ENCODE data around the gene TSGA10.
"Not testable (repeated sequence)": the region's sequence is repeated elsewhere in the genome, so short reads cannot be mapped to it uniquely, and the experiment has no call there.

The TSGA10 gene

DNA sequence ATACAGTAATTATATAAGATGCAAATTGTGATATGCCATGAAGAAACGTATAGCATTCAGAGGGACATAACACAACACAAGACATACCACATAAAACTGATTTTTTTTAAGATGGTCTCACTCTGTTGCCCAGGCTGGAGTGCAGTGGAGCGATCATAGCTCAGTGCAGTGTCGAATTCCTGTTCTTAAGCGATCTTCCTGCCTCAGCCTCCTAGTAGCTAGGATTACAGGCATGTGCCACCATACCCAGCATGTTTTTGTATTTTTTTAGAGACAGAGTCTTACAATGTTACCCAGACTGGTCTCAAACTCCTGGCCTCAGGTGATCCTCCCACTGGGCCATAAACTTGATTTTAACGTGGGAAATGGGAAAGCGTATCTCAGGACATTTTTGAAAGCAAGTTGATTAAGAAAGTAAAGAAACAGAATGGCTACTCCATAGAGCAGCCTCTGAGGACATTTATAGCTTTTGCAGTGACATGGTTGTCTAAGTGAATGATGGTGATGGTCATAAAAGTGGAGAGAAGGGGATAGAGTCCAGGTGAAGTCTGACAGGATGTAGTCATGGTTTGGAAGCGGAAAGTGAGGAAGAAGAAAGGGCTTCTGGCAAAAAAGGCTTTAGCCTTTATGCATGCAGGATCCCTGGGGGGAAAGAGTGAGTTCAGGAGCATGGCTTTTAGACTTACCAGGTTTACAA, 2.4 kb downstream of the TSGA10 start:
- FAIRE-seq, result no peak

DNA sequence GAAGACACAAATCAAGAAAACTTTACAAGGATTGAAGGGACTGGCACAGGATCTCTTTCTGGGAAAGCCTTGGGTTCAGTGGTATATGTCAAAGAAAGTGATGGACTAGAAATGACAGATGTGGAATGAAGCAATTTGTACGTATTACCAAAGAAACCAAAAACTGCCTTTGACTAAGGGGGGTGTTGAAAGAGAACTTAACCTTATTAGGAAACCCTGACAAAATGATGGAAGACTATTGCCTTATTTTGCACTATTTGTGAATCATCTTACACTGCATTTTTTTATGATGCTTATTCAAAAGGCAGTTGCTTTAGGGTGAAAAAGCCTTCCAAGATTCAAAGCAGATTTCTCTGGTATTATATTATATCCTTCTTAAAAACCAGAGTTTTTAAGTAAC, 4.0 kb downstream of the TSGA10 start:
- no peak for FAIRE-seq

DNA sequence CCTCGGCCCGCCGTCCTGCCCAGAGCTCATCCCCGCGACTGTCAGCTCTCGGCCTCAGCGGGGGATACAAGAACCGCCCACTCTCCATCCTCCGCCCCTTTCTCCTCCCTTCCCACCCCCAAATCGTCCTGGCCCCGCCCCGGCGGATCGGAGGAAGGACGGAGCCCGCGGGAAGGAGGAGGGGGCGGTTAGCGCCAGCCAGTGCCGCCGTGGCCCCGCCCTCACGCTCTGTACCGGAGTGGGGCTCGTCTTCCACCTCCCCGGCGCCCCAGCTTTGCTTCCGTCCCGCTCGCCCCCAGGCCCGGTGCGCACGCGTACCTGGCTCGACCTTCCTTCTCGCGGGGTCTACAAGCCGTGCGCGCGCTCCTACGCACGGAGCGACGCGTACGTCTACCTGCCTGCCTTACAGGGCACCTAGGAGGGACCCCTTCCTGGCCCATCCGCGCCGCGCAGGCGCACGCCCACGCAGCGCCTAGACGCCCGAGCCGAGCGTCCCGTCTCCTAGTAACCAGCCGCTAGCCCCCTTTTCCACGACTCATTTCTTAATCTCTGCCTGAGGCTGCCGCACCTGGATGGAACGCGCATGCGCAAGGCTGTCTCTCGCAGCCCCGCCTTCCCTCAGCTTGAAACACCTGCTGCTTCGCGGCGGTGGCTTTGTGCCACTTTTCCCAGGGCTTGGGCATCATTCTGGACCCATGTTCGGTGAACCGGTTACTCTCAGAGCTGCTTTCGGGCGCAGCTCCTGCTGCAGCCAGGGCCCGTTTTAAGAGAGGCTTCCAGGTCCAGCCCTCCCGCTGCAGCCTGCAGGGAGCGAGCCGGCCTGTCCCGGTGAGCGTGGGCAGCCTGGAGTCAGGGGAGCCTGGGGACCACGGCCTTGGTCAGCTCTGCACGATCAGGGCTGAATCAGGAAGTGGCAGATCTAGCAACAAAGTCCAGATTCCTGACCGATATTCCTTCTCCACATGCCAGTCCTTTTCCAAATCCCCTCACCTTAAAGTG, 13.3 kb downstream of the TSGA10 start, which contains the start of gene C2orf15:
C2orf15 (plus strand) TSS at position 598 of the 999 bp plus-strand sequence. CDS start 8,852 bp downstream, outside the sequence.
- no peak for FAIRE-seq

DNA sequence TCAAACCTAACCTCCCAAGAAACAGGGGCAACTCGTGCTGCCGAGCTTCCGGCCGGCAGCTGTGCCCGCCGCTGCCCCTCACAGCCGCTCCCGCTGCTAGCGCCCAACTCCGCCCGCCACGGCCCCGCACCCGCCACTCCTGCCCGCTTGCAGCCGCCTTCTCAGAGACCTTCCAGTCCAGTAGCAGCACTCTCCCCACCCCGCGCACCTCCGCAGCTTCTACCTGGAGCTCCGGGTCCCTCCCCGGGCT, 14.0 kb downstream of the TSGA10 start:
- no peak for FAIRE-seq

DNA sequence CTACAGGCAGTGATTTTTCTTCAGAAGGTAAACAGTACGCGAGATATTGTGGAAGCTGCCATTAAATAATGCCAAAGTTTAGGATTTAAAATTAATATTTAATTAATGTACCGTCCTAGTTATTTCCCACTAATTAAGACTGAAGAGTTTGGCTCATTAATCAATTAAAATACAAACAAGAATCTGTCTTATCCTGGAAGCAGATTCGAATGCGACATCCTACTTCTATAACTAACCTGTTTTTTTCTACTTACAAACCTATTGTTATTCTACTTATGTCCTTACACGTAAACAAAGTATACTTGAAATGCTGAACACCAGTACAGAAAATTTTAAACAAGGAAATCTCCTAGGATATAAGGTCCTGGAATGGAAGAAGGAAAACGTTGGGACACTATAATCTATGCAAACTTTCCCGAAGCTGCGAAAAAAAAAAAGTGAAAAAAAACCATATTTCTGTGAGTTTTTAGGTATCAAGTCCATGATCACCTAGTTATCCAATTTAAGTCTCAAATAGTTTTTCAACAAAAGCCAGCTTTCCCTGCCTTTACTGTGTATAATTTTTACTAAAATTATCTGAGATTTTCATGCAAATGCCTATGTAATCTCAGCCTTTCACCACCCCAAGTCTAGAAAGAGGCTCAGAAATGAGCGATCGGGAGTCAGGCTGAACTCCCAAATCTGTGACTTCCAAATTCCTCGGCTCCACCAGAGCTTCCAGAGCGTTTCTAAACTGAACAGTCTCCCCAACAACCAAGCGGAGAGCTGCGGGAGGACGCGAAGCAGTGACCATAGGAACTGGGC, 14.5 kb downstream of the TSGA10 start:
- FAIRE-seq, result no peak

DNA sequence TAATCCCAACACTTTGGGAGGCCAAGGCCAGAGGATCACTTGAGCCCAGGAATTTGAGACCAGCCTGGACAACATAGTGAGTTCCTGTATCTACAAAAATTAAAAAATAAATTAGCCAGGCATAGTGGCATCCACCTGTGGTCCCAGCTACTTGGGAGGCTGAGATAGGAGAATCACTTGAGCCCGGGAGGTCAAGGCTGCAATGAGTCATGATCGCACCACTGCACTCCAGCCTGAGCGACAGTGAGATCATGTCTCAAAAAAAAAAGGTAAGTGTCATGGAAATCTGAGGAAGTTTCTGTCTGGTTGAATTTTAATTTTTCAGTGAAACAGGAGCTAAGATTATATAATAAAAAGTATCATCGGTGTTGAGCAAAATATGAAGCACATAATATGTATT, 15.7 kb downstream of the TSGA10 start:
- no peak for FAIRE-seq

DNA sequence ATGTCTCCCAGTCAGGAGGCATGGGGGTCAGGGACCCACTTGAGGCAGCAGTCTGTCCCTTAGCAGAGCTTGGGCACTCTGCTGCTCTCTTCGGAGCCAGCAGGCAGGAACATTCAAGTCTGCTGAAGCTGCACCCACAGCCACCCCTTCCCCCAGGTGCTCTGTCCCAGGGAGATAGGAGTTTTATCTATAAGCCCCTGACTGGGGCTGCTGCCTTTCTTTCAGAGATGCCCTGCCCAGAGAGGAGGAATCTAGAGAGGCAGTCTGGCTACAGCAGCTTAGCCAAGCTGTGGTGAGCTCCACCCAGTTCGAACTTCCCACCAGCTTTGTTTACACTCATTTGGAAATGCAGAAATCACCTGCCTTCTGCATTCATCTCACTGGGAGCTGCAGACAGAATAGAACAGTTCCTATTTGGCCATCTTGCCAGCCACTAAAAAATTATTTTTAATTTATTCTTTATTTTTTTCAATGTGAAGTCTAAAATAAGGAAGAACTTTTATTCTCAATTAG, 19.6 kb downstream of the TSGA10 start:
- FAIRE-seq, result not testable (repeated sequence)

DNA sequence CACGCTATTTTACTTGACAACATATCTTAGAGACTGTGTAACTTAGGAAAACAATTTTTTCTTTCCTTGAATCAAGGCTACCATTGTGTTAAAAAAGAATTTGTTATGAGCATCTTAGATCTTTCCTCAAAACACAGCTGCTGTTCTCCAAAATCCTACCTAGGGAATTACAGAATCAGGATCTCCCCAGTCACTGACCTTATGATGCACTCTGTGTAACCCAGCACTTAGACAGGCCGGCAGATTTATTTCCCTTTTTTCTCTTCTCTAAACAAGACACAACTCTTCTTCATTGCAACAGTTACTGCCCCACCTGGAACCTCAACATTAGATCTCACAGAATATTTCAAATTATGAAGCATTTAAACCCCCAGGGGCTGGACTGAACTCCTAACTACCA, 26.8 kb downstream of the TSGA10 start:
- no peak for FAIRE-seq

DNA sequence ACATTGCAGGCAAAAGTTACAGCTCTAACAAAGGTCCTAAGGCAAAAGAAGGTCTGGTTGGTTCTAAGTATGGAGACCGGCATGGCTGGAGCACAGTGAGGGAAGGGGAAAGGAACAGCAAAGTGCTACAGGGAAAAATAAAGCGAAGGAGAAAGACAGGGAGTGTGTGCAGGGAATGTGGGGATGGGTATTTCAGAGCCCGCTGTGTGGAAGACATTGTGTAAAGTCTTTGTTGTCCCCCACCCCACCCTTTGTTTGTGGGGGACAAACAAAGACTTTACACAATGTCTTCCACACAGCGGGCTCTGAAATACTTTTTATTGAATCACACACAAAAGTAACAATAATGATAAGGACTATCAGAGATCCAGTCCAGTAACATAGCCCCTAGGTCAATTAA, 42.1 kb downstream of the TSGA10 start:
- FAIRE-seq, result no peak

DNA sequence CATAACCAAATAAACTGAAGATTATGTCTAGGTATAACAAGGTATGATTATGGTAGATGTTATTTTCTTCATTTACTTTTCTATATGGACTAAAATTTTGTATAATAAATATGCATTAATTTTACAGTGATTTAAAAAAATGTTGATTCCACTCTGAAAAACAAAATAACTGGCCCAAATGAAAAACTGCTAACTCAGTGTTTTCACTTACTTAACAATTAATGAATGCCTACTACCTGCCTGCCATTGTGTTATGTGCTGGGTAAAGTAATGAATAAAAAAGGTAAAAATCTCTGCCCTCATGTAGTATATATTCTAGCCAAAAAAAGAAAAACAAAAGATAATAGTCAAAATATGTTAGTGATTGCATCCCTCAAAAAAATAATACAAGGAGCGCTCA, 42.8 kb downstream of the TSGA10 start:
- peak; percentile 49 for FAIRE-seq

DNA sequence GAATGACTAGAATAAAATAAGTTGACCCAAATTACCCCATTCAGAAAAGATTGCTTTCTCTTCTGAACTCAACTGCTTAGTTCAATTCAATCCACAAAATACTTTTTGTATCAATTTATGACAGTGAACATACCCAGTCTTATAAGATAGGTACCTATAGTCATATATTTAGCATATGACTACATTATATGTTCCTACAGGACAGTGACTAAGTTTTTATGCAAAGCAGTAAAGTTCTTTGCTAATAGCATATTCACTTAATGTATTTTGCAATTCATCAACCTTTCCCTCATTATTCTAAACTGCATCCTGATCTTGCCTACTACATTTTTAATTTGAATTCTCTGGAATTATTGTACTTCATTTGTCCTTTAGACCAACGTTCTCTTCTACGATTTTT, 43.5 kb downstream of the TSGA10 start:
- FAIRE-seq, result no peak

DNA sequence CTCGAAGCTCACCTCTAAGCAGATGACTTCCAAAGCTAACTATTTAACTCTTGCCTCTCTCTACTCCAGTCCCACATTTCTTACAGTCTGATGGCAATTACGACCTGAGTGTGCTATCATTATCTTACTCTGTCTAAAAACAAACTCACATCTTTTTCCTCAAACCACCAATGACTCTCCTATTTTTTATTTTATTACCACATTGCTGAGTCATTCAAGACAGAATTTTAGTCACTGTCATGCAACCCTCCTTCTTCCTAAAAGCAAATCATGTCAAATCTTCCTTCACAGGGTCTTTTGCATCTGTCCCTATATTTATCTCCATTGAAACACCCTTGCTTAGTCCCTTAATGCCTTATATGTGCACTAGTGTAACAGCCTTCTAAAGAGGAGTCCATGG, 47.8 kb downstream of the TSGA10 start:
- no peak for FAIRE-seq

DNA sequence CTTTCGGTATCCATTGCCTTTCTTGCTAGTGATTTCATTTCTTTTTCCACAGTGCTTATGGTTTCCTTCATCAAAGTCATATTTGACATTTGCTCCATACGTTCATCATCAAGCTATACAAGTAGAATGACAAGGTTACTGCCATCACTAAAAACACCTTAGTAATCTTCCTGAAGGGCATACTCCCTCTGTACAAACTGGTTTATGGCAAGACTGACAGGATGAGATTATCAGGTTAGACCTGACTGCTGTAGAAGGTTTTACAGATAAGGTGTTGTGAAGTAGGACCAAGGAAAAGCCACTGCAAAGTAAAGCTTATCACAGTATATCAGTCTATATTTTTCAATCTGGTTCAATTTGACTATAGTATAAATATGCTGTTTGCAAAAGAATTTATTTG, 50.7 kb downstream of the TSGA10 start:
- no peak for FAIRE-seq

DNA sequence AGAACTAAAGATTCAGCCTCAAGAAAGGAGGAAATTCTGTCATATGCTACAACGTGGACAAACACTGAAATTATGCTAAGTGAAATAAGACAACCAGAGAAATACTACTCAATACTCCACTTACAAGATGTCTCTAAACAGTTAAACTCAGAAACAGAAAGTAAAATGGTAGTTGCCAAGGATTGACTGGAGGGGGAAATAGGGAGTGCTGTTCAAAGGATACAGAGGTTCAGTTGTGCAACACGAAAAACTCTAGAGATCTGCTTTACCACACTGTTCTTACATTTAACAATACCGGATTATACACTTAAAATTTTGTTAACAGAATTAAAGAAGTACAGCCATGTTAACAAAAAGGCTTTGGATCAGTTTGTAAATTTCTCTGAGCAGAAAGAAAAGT, 53.0 kb downstream of the TSGA10 start:
- no peak for FAIRE-seq

DNA sequence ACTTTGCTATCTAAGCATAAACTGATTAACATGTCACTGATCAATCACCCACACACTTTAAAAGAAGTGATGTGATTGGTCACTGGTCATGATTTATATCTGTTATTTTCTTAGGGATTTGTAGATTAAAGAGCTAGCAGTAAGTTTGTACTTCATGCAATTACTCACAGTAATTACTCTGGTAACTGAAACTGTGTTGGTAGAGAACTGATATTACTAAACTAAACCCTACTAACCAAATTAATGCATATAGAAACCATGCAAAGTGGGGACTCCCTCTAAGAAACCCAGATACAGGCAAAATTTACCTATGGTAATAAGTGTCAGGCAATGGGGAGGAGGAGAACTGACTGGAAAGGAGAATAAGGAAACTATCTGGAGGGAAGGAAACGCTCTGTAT, 58.0 kb downstream of the TSGA10 start:
- FAIRE-seq, result no peak

DNA sequence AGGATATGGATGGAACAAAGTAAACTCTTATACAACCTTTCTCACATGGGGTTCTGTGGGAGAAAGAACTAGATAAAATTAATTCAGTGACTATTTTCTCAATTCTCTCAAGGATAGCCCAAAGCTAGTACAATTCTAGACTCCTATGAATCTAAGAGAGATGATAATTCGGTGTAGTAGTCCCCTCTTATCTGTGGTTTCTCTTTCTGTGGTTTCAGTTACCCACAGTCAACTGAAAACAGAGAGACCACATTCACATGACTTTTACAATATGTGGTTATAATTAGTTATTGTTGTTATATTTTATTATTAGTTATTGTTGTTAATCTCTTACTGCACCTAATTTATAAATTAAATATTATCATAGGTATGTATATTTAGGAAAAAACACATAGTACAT, 66.7 kb downstream of the TSGA10 start:
- no peak for FAIRE-seq

DNA sequence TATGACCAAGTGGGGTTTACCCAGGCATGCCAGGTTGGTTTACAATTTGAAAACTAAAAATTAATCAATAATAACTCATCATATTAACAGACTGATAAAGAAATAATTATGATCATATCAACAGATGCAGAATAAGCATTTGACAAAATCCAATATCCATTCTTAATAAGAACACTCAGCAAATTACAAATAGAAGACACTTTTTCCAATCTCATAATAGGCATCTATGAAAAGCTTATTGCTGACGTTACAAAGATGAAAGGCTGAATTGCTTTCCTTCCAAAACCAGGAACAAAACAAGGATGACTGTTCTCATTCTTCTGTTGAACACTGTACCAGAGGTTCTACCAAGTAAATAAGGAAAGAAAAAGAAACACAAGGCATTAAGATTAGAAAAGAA, 68.4 kb downstream of the TSGA10 start:
- no peak for FAIRE-seq

DNA sequence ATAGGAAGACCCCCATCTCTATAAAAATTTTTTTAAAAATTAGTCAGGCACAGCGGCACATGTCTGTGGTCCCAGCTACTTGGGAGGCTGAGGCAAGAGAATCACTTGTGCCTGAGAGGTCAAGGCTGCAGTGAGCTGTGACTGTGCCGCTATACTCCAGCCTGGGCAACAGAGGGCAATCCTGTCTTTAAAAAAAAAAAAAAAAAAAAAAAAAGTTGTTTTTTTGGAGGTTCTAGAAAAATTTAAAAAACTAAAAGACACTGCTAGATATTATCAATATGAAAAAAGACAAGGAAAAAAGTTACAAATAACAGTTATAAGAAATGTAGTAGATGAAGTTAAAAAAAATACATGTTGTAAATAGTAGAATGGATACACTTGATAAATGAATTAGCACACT, 69.3 kb downstream of the TSGA10 start:
- peak; percentile 5 for FAIRE-seq

DNA sequence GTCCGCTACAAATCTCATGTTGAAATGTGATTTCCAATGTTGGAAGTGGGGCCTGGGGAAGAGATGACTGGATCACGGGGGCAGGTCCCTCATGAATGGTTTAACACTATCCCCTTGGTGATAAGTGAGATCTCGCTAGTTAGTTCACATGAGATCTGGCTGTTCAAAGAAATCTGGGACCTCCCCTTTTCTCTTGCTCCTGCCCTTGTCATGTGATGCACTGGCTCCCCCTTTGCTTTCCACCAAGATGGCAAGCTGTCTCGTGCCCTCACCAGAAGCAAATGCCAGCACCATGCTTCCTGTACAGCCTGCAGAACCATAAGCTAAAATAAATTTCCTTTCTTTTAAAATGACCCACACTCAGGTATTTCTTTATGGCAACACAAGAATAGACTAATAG, 70.5 kb downstream of the TSGA10 start:
- FAIRE-seq, result no peak

DNA sequence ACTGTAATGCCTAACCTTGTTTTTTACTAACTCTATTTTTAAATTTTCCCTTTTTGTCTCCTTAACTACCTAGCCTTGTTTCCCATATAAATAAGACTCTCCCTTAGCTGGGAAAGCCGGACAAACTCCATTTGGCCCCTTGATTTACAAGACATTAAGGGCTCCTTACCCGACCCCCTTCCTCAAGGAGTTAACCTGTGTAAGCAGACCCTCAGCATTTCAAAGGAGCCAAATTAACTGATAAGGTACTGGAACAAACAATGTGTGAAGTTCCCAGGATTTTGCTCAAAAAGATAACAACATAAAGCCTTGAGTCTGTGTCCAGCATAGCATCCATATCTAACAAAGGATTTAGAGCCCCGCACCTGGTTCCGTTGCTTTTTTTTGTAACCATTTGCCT, 72.9 kb downstream of the TSGA10 start:
- FAIRE-seq, result no peak

DNA sequence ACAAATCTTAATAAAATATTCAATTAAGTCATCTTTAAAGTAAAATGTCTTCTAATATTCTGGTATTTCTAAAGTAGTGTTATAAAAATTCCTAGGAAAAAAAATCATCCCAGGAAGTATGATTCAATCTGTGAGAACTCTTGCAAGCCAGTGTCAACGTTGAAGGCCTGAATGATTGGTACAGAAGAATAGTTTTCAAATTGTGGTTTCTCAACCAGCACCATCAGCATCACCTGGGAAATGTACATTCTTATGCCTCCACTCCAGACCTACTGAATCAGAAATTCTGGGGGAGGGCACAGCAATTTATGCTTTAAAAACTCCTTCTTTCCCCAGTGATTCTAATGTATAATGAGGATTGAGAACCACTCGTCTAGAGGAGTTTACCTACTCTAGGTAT, 75.5 kb downstream of the TSGA10 start:
- no peak for FAIRE-seq

DNA sequence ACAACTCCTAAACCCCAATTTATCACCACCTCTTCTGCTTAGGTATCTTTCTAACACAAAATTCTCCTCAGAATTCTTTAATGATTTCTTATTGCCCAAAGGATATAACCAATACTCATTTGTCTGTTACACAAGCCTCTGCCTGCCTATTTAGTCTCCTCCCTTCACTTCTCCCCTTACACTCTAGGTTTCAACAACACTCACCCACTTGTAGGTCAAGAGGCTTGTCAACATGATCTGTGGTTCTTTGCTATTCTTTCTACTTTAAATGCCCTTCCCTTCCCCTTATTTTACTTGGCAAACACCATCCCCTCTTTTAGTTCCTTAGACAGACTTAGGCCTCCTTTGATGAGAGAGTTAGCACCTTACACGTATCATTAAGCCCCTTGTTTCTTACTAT, 82.2 kb downstream of the TSGA10 start:
- FAIRE-seq, result no peak

All from colon (tissue), 2 donors.